Glomerular visceral epithelial cell (primary cell): ENCODE data around the gene EFNA2.

Experiments used
- DNase-seq: peaks from one replicate; pipeline ENCODE4 v3.0.0-alpha.2; 2016; ENCODE audit errors: extremely low spot score

EFNA2 gene

GRCh38 chr19:1272423-1273262, 13.0 kb upstream of the EFNA2 start:
- DNase-seq, result no peak

GRCh38 chr19:1273263-1274041, 12.2 kb upstream of the EFNA2 start:
- no peak for DNase-seq

- DNase-seq, result no peak
Observed at GRCh38 chr19:1274081-1274851, 11.4 kb upstream of the EFNA2 start.

- no peak for DNase-seq
Observed at GRCh38 chr19:1274852-1275259, 10.8 kb upstream of the EFNA2 start.

GRCh38 chr19:1275260-1275975, 10.3 kb upstream of the EFNA2 start, which contains the start of gene FAM174C:
FAM174C (plus strand) TSS chr19:1275530; CDS start chr19:1275550, 20 bp downstream.
- peak; percentile 98 for DNase-seq

- no peak for DNase-seq
Observed at GRCh38 chr19:1275976-1276627, 9.6 kb upstream of the EFNA2 start.

- no peak for DNase-seq
Observed at GRCh38 chr19:1276628-1277022, 9.0 kb upstream of the EFNA2 start.

- DNase-seq, result no peak
Observed at GRCh38 chr19:1277061-1277460, 8.6 kb upstream of the EFNA2 start.

- DNase-seq, result no peak
Observed at GRCh38 chr19:1278074-1278473, 7.6 kb upstream of the EFNA2 start.

- DNase-seq, result no peak
Observed at GRCh38 chr19:1278713-1279660, 6.7 kb upstream of the EFNA2 start.

- peak; percentile 89 for DNase-seq
Observed at GRCh38 chr19:1279782-1280341, 5.8 kb upstream of the EFNA2 start.

GRCh38 chr19:1280636-1281568, 4.8 kb upstream of the EFNA2 start:
- DNase-seq, result no peak

- no peak for DNase-seq
Observed at GRCh38 chr19:1281569-1282287, 3.9 kb upstream of the EFNA2 start.

- DNase-seq, result no peak
Observed at GRCh38 chr19:1282588-1283206, 3.0 kb upstream of the EFNA2 start.

- no peak for DNase-seq
Observed at GRCh38 chr19:1283207-1283916, 2.3 kb upstream of the EFNA2 start.

GRCh38 chr19:1283917-1284292, 1.8 kb upstream of the EFNA2 start:
- no peak for DNase-seq
